ENCODE data around the gene PCDHGC3.
A peak's percentile ranks its signal among the peaks of the same experiment; 100 is the strongest.

Gene PCDHGC3

GRCh38 chr5:141515946-141516671 lies 40.3 kb downstream of the PCDHGC3 start:
- Histone ChIP-seq H3K36me3 (ENCODE audit: insufficient read depth, low read length) (peaks cover 59% of the 10 kb centered on the region), H3K27me3 (ENCODE audit: insufficient read depth, low read length) (no peaks in the 10 kb centered on the region), H3K4me3 (ENCODE audit: low read length) (no peak overlapping the region), H3K9me3 (ENCODE audit: insufficient read depth, low read depth, low read length) (no peaks in the 10 kb centered on the region), H3K4me1 (ENCODE audit: insufficient read depth, low read length) (peaks cover 17% of the 10 kb centered on the region), H3K9ac (ENCODE audit: low read depth, low read length) (no peak overlapping the region), H3K27ac (ENCODE audit: low read depth, low read length) (no peak overlapping the region)
- 98% methylated on average over 4 of the region's 4 CpGs for WGBS

GRCh38 chr5:141516672-141517025 lies 40.9 kb downstream of the PCDHGC3 start:
- H3K4me3 ChIP-seq (ENCODE audit: low read length): no peak overlapping the region
- peaks cover 18% of the 10 kb centered on the region for H3K4me1 ChIP-seq (ENCODE audit: insufficient read depth, low read length)
- H3K36me3 ChIP-seq (ENCODE audit: insufficient read depth, low read length): peaks cover 59% of the 10 kb centered on the region
- WGBS: 96% methylated on average over 8 of the region's 8 CpGs
- no peak overlapping the region for H3K27ac ChIP-seq (ENCODE audit: low read depth, low read length)
- no peaks in the 10 kb centered on the region for H3K27me3 ChIP-seq (ENCODE audit: insufficient read depth, low read length)
- no peaks in the 10 kb centered on the region for H3K9me3 ChIP-seq (ENCODE audit: insufficient read depth, low read depth, low read length)
- H3K9ac ChIP-seq (ENCODE audit: low read depth, low read length): no peak overlapping the region

- Histone ChIP-seq H3K27me3 (ENCODE audit: insufficient read depth, low read length) (no peaks in the 10 kb centered on the region), H3K4me1 (ENCODE audit: insufficient read depth, low read length) (peaks cover 25% of the 10 kb centered on the region), H3K9ac (ENCODE audit: low read depth, low read length) (no peak overlapping the region), H3K27ac (ENCODE audit: low read depth, low read length) (no peak overlapping the region), H3K36me3 (ENCODE audit: insufficient read depth, low read length) (peaks cover 63% of the 10 kb centered on the region), H3K4me3 (ENCODE audit: low read length) (no peak overlapping the region), H3K9me3 (ENCODE audit: insufficient read depth, low read depth, low read length) (no peaks in the 10 kb centered on the region)
- 98% methylated on average over 8 of the region's 8 CpGs for WGBS
These were observed 41.5 kb downstream of the PCDHGC3 start for GRCh38 chr5:141517312-141517711.

GRCh38 chr5:141517880-141518617 lies 42.3 kb downstream of the PCDHGC3 start:
- no peaks in the 10 kb centered on the region for H3K27me3 ChIP-seq (ENCODE audit: insufficient read depth, low read length)
- H3K4me3 ChIP-seq (ENCODE audit: low read length): no peak overlapping the region
- 93% methylated on average over 11 of the region's 11 CpGs for WGBS
- no peak overlapping the region for H3K27ac ChIP-seq (ENCODE audit: low read depth, low read length)
- peaks cover 27% of the 10 kb centered on the region for H3K4me1 ChIP-seq (ENCODE audit: insufficient read depth, low read length)
- peaks cover 71% of the 10 kb centered on the region for H3K36me3 ChIP-seq (ENCODE audit: insufficient read depth, low read length)
- H3K9ac ChIP-seq (ENCODE audit: low read depth, low read length): no peak overlapping the region
- H3K9me3 ChIP-seq (ENCODE audit: insufficient read depth, low read depth, low read length): no peaks in the 10 kb centered on the region

GRCh38 chr5:141518618-141519015 lies 42.9 kb downstream of the PCDHGC3 start:
- 69% methylated on average over 1 of the region's 1 CpG for WGBS
- no peak overlapping the region for H3K9ac ChIP-seq (ENCODE audit: low read depth, low read length)
- H3K27ac ChIP-seq (ENCODE audit: low read depth, low read length): no peak overlapping the region
- H3K27me3 ChIP-seq (ENCODE audit: insufficient read depth, low read length): no peaks in the 10 kb centered on the region
- peaks cover 76% of the 10 kb centered on the region for H3K36me3 ChIP-seq (ENCODE audit: insufficient read depth, low read length)
- no peaks in the 10 kb centered on the region for H3K9me3 ChIP-seq (ENCODE audit: insufficient read depth, low read depth, low read length)
- H3K4me1 ChIP-seq (ENCODE audit: insufficient read depth, low read length): peaks cover 27% of the 10 kb centered on the region
- H3K4me3 ChIP-seq (ENCODE audit: low read length): no peak overlapping the region

- Histone ChIP-seq H3K27ac (ENCODE audit: low read depth, low read length) (no peak overlapping the region), H3K36me3 (ENCODE audit: insufficient read depth, low read length) (peaks cover 82% of the 10 kb centered on the region), H3K4me3 (ENCODE audit: low read length) (no peak overlapping the region), H3K9ac (ENCODE audit: low read depth, low read length) (no peak overlapping the region), H3K4me1 (ENCODE audit: insufficient read depth, low read length) (peaks cover 26% of the 10 kb centered on the region), H3K27me3 (ENCODE audit: insufficient read depth, low read length) (no peaks in the 10 kb centered on the region), H3K9me3 (ENCODE audit: insufficient read depth, low read depth, low read length) (no peaks in the 10 kb centered on the region)
- 90% methylated on average over 1 of the region's 3 CpGs for WGBS
These were observed 44.1 kb downstream of the PCDHGC3 start for GRCh38 chr5:141519605-141520565.

GRCh38 chr5:141521244-141521781 lies 45.5 kb downstream of the PCDHGC3 start:
- H3K4me1 ChIP-seq (ENCODE audit: insufficient read depth, low read length): peaks cover 26% of the 10 kb centered on the region
- H3K9ac ChIP-seq (ENCODE audit: low read depth, low read length): no peak overlapping the region; the same call in 1 of the 2 replicates
- peak overlapping the region; percentile 50 for H3K27ac ChIP-seq (ENCODE audit: low read depth, low read length)
- no peaks in the 10 kb centered on the region for H3K9me3 ChIP-seq (ENCODE audit: insufficient read depth, low read depth, low read length)
- H3K27me3 ChIP-seq (ENCODE audit: insufficient read depth, low read length): no peaks in the 10 kb centered on the region
- H3K4me3 ChIP-seq (ENCODE audit: low read length): no peak overlapping the region
- peaks cover 83% of the 10 kb centered on the region for H3K36me3 ChIP-seq (ENCODE audit: insufficient read depth, low read length)
- 68% methylated on average over 2 of the region's 2 CpGs for WGBS

GRCh38 chr5:141522301-141522700 lies 46.5 kb downstream of the PCDHGC3 start:
- Histone ChIP-seq H3K4me3 (ENCODE audit: low read length) (no peak overlapping the region), H3K36me3 (ENCODE audit: insufficient read depth, low read length) (peaks cover 82% of the 10 kb centered on the region), H3K4me1 (ENCODE audit: insufficient read depth, low read length) (peaks cover 26% of the 10 kb centered on the region), H3K9me3 (ENCODE audit: insufficient read depth, low read depth, low read length) (no peaks in the 10 kb centered on the region), H3K9ac (ENCODE audit: low read depth, low read length) (no peak overlapping the region), H3K27me3 (ENCODE audit: insufficient read depth, low read length) (no peaks in the 10 kb centered on the region), H3K27ac (ENCODE audit: low read depth, low read length) (no peak overlapping the region)
- WGBS: 100% methylated on average over 2 of the region's 2 CpGs

- WGBS: 94% methylated on average over 8 of the region's 8 CpGs
- Histone ChIP-seq H3K4me3 (ENCODE audit: low read length) (no peak overlapping the region), H3K4me1 (ENCODE audit: insufficient read depth, low read length) (peaks cover 26% of the 10 kb centered on the region), H3K27ac (ENCODE audit: low read depth, low read length) (peak overlapping the region; percentile 19; the same call in 1 of the 2 replicates), H3K9ac (ENCODE audit: low read depth, low read length) (no peak overlapping the region), H3K9me3 (ENCODE audit: insufficient read depth, low read depth, low read length) (no peaks in the 10 kb centered on the region), H3K27me3 (ENCODE audit: insufficient read depth, low read length) (no peaks in the 10 kb centered on the region), H3K36me3 (ENCODE audit: insufficient read depth, low read length) (peaks cover 83% of the 10 kb centered on the region)
These were observed 48.2 kb downstream of the PCDHGC3 start for GRCh38 chr5:141523991-141524390.

- peaks cover 81% of the 10 kb centered on the region for H3K36me3 ChIP-seq (ENCODE audit: insufficient read depth, low read length)
- H3K4me1 ChIP-seq (ENCODE audit: insufficient read depth, low read length): peaks cover 26% of the 10 kb centered on the region
- no peaks in the 10 kb centered on the region for H3K9me3 ChIP-seq (ENCODE audit: insufficient read depth, low read depth, low read length)
- H3K9ac ChIP-seq (ENCODE audit: low read depth, low read length): no peak overlapping the region
- no peaks in the 10 kb centered on the region for H3K27me3 ChIP-seq (ENCODE audit: insufficient read depth, low read length)
- whole genome bisulfite sequencing: 26% methylated on average over 10 of the region's 12 CpGs
- H3K27ac ChIP-seq (ENCODE audit: low read depth, low read length): peak overlapping the region; percentile 34
- no peak overlapping the region for H3K4me3 ChIP-seq (ENCODE audit: low read length)
These were observed 49.1 kb downstream of the PCDHGC3 start for GRCh38 chr5:141524604-141525597.
